Stimulated activated naive CD8-positive, alpha-beta T cell treated with anti-CD3 and anti-CD28 coated beads, Interleukin-15, Interleukin-2, amounts not matched to agents 100 U/mL and 50 U/mL, for 24 hours (primary cell): Measurements from ENCODE around the gene DGCR6L.
"Not testable (repeated sequence)": the region's sequence is repeated elsewhere in the genome, so short reads cannot be mapped to it uniquely, and the experiment has no call there.

Source experiments
- ATAC-seq: fragments of 150-1000 bp; cut with Tn5 transposase; one replicate; pipeline ENCODE4 v1.10.0; 2021
- DNase-seq: peaks from one replicate; pipeline ENCODE4 v3.0.0; 2021

Gene DGCR6L

DNA sequence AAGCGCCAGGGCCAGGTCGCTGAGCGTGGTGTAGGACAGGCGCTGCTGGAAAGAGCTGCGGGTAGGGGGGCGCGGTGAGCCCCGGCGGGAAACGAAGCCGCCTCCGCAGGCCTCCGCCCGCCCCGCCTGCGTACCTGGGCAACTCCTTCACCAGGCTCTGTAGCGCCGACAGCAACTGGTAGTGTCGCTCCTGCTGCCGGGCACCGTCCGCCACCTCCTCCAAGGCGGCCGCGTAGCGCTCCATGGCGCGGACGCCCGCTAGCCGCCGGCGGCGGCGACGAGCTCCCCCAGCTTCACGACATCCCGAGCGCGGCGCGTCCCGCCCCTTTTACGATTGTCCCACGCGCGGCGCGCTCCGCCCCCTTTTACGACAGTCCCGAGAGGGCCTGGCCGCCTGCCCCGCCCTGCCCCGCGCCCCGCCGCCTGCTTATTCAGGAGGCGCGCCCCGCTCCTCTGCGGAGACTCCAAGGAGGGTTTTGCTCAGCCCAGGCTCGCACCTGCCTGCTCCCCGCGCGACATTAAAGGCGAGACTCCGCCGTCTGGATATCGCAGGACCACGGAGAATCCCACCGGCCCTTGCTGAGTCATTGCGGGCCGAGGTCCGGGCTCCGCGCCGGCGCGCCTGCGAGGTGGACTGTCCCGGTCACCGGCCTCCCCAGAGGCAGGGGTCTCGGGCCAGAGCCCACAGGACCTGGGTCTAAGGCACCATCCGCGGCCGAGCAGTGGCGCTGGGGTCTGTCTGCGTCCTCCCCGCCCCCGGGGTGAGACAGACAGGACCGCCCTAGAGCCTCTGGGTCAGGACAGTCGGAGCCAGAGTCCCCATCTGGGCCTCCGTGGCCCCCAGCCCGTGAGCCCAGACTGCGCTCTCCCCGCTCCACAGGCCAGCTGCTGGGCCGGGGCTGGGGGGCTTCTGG, at the start of gene DGCR6L:
DGCR6L (minus strand) TSS at position 316 of the 914 bp plus-strand sequence; CDS start at position 244, 72 bp downstream.
- ATAC-seq: peak; percentile 77
- peak; percentile 98 for DNase-seq

DNA sequence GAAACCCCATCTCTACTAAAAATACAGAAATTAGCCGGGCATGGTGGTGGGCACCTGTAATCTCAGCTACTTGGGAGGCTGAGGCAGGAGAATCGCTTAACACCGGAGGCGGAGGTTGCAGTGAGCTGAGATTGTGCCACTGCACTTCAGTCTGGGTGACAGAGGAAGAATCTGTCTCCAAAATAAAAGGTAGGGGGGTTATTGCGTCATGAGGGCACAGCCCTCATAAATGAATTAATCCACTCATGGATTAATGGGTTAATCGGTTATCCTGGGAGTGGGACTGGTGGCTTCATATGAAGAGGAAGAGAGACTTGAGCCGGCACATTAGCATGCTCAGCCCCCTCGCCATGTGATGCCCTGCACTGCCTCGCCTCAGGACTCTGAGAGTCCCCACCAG, 49.0 kb upstream of the DGCR6L start:
- DNase-seq, ATAC-seq: not testable (repeated sequence)

- not testable (repeated sequence) for DNase-seq, ATAC-seq
Measured at GRCh38 chr22:20366841-20367240, 47.0 kb upstream of the DGCR6L start.

GRCh38 chr22:20364335-20365260, 44.7 kb upstream of the DGCR6L start:
- DNase-seq: not testable (repeated sequence)
- ATAC-seq: peak; percentile 55

DNA sequence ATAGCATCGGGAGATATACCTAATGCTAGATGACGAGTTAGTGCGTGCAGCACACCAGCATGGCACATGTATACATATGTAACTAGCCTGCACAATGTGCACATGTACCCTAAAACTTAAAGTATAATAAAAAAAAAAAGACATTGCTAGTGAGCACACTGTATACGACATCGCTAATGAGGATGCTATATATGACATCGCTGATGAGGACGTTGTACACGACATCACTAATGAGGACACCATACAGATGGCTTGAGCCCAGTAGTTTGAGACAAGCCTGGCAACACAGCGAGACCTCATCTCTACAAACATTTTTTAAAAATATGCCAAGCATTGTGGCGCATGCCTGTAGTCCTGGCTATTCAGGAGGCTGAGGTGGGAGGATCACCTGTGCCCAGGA, 42.5 kb upstream of the DGCR6L start:
- not testable (repeated sequence) for DNase-seq, ATAC-seq

- ATAC-seq: not testable (repeated sequence)
Measured at GRCh38 chr22:20361752-20362229, 41.9 kb upstream of the DGCR6L start.

GRCh38 chr22:20360866-20361751, 41.2 kb upstream of the DGCR6L start:
- not testable (repeated sequence) for ATAC-seq, DNase-seq

More at GRCh38 chr22:20361752-20362229, 41.9 kb upstream of the DGCR6L start:
- not testable (repeated sequence) for DNase-seq

DNA sequence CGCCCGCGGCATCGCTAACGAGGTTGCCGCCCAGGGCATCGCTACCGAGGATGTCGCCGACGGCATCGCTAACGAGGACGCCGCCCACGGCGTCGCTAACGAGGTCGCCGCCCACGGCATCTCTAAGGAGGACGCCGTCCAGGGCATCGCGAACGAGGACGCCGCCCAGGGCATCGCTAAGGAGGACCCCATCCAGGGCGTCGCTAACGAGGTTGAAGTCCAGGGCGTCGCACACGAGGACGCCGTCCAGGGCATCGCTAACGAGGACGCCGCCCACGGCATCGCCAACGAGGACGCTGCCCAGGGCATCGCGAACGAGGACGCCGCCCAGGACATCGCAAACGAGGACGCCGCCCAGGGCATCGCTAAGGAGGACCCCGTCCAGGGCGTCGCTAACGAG, 40.4 kb upstream of the DGCR6L start:
- not testable (repeated sequence) for ATAC-seq, DNase-seq

- not testable (repeated sequence) for ATAC-seq, DNase-seq
Measured at GRCh38 chr22:20358503-20359239, 38.8 kb upstream of the DGCR6L start.

DNA sequence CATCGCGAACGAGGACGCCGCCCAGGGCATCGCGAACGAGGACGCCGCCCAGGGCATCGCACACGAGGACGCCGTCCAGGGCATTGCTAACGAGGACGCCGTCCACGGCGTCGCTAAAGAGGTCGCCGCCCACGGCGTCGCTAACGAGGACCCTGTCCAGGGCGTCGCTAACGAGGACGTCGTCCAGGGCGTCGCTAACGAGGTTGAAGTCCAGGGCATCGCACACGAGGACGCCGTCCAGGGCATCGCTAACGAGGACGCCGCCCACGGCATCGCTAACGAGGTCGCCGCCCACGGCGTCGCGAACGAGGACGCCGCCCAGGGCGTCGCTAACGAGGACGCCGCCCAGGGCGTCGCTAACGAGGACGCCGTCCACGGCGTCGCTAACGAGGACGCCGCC, 38.1 kb upstream of the DGCR6L start:
- ATAC-seq, DNase-seq: not testable (repeated sequence)

GRCh38 chr22:20356906-20357305, 37.0 kb upstream of the DGCR6L start:
- DNase-seq, ATAC-seq: not testable (repeated sequence)

GRCh38 chr22:20355939-20356636, 36.2 kb upstream of the DGCR6L start:
- not testable (repeated sequence) for DNase-seq, ATAC-seq

DNA sequence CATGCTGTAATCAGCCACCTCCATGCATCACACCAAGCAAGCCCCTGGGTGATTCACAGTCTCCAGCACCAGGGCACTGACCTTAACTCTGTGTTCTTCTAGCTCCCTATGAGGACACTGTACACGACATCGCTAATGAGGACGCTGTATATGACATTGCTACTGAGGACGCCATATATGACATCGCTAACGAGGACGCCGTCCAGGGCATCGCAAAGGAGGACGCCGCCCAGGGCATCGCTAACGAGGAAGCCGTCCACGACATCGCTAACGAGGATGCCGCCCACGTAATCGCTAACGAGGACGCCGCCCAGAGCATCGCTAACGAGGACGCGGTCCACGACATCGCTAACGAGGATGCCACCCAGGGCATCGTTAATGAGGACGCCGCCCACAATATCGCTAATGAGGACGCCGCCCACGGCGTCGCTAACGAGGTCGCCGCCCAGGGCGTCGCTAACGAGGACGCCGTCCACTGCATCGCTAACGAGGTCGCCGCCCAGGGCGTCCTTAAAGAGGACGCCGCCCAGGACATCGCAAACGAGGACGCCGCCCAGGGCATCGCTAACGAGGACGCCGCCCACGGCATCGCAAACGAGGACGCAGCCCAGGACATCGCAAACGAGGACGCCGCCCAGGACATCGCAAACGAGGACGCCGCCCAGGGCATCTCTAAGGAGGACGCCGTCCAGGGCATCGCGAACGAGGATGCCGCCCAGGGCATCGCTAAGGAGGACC, 34.5 kb upstream of the DGCR6L start:
- ATAC-seq: no peak
- no peak for DNase-seq

GRCh38 chr22:20352536-20352935, 32.7 kb upstream of the DGCR6L start:
- not testable (repeated sequence) for ATAC-seq
- DNase-seq: peak; percentile 20

DNA sequence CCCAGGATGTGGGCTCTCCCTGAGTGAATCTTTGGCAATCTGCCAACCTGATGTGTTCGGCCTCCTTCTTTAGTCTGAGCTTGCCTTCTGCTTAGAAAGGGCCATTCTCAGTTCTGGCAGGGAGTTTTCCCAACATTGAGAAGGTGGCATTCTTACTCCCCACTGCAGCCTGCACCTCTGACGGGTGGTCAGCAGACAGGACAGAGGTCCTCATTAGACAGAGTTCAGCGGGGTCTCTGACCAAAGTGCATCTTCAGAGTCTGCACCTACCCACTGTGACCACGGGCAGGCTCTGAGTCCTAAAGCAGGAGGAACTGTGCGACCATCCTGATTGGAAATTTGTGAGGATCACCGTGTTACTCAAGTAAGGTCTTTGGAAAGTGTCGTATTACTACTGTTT, 26.7 kb upstream of the DGCR6L start:
- ATAC-seq, DNase-seq: not testable (repeated sequence)

- DNase-seq, ATAC-seq: not testable (repeated sequence)
Measured at GRCh38 chr22:20338291-20338690, 18.4 kb upstream of the DGCR6L start.

GRCh38 chr22:20337807-20338206, 17.9 kb upstream of the DGCR6L start:
- not testable (repeated sequence) for ATAC-seq, DNase-seq

DNA sequence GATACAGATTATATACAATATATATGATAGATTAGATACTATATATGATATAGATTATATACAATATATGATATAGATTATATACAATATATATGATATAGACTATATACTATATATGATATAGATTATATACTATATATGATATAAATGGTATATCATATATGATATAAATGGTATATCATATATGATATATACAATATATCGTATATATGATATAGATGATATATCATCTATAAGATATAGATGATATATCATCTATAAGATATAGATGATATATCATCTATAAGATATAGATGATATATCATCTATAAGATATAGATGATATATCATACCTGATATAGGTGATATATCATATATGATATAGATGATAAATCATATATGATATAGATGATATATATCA, 16.7 kb upstream of the DGCR6L start:
- not testable (repeated sequence) for DNase-seq, ATAC-seq

- DNase-seq, ATAC-seq: not testable (repeated sequence)
Measured at GRCh38 chr22:20328569-20328930, 8.7 kb upstream of the DGCR6L start.
